HG03025 (cell line): ENCODE measurements around the gene SLC29A2.

Source experiments
- ATAC-seq: cut with Tn5 transposase; IDR thresholded peaks from one replicate; pipeline ENCODE4 v1.9.1; 2021; ENCODE audit warnings: mild to moderate bottlenecking, moderate library complexity; ENCODE audit not compliant: unreplicated experiment, low FRiP score

SLC29A2 gene

GRCh38 chr11:66335531-66336233, 35.9 kb downstream of the SLC29A2 start:
- ATAC-seq: no peak

GRCh38 chr11:66334605-66335442, 36.7 kb downstream of the SLC29A2 start:
- ATAC-seq: no peak

GRCh38 chr11:66333896-66334604, 37.5 kb downstream of the SLC29A2 start:
- no peak for ATAC-seq

- ATAC-seq: no peak
Observed at GRCh38 chr11:66333220-66333877, 38.2 kb downstream of the SLC29A2 start.

- no peak for ATAC-seq
Observed at GRCh38 chr11:66332371-66333219, 39.0 kb downstream of the SLC29A2 start.

GRCh38 chr11:66331542-66332370, 39.8 kb downstream of the SLC29A2 start:
- no peak for ATAC-seq

- no peak for ATAC-seq
Observed at GRCh38 chr11:66330931-66331330, 40.6 kb downstream of the SLC29A2 start.

- ATAC-seq: no peak
Observed at GRCh38 chr11:66329165-66329673, 42.3 kb downstream of the SLC29A2 start.

GRCh38 chr11:66328302-66329144, 43.0 kb downstream of the SLC29A2 start:
- ATAC-seq: no peak

- ATAC-seq: no peak
Observed at GRCh38 chr11:66328031-66328301, 43.6 kb downstream of the SLC29A2 start.

GRCh38 chr11:66327171-66328030, 44.2 kb downstream of the SLC29A2 start:
- no peak for ATAC-seq

GRCh38 chr11:66326261-66327111, 45.1 kb downstream of the SLC29A2 start:
- ATAC-seq: no peak

- no peak for ATAC-seq
Observed at GRCh38 chr11:66325263-66325671, 46.3 kb downstream of the SLC29A2 start.

GRCh38 chr11:66324664-66325063, 46.9 kb downstream of the SLC29A2 start:
- ATAC-seq: no peak

GRCh38 chr11:66323684-66324083, 47.9 kb downstream of the SLC29A2 start:
- ATAC-seq: no peak

GRCh38 chr11:66322732-66323427, 48.7 kb downstream of the SLC29A2 start:
- no peak for ATAC-seq
